ENCODE results near the gene SOX12. TPM values are rescaled to one million over a fixed set of nuclear protein-coding genes. Genes with fewer than 3 reads are reported as not detected.
"Not testable (repeated sequence)": the region's sequence is repeated elsewhere in the genome, so short reads cannot be mapped to it uniquely, and the experiment has no call there.

The SOX12 gene
- total and polyA plus RNA-seq, 3 donors from 2014 or later: 13.4 to 23.8 (median 19.2) TPM

- H3K27me3 ChIP-seq: no peaks in the 10 kb centered on the region
- peaks cover 8% of the 10 kb centered on the region for H3K4me1 ChIP-seq
- no peak overlapping the region for H3K27ac ChIP-seq
- no peak for DNase-seq
- 75 to 80% methylated on average over 10 of the region's 10 CpGs for WGBS, 2 donors
- no peaks in the 10 kb centered on the region for H3K9me3 ChIP-seq
- H3K36me3 ChIP-seq (ENCODE audit: low read depth, missing control alignments): no peaks in the 10 kb centered on the region
- intact Hi-C loops (cut with DNase I; ENCODE audit: low total_unique reads): no loop called here
- no peak overlapping the region for H3K4me3 ChIP-seq
- no peak for TF ChIP-seq CTCF (IDR thresholded peaks at IDR 0.05)
- TF ChIP-seq POLR2A (IDR thresholded peaks at IDR 0.05): no peak
These were observed 50.0 kb downstream of the SOX12 start for GRCh38 chr20:375265-375889.

- Histone ChIP-seq H3K27me3 (no peaks in the 10 kb centered on the region), H3K27ac (no peak overlapping the region), H3K9me3 (no peaks in the 10 kb centered on the region), H3K4me1 (peaks cover 8% of the 10 kb centered on the region), H3K36me3 (ENCODE audit: low read depth, missing control alignments) (no peaks in the 10 kb centered on the region), H3K4me3 (no peak overlapping the region)
- TF ChIP-seq CTCF (IDR thresholded peaks at IDR 0.05): no peak
- no peak for TF ChIP-seq POLR2A (IDR thresholded peaks at IDR 0.05)
- intact Hi-C loops (cut with DNase I; ENCODE audit: low total_unique reads): no loop called here
- no peak for DNase-seq
- WGBS, 2 donors: 27 to 55% methylated on average over 2 of the region's 2 CpGs
These were observed 50.7 kb downstream of the SOX12 start for GRCh38 chr20:376089-376488.

GRCh38 chr20:376750-377149, 51.4 kb downstream of the SOX12 start:
- peaks cover 6% of the 10 kb centered on the region for H3K4me1 ChIP-seq
- H3K27ac ChIP-seq: no peak overlapping the region
- no peak overlapping the region for H3K4me3 ChIP-seq
- H3K9me3 ChIP-seq: no peaks in the 10 kb centered on the region
- intact Hi-C loops (cut with DNase I; ENCODE audit: low total_unique reads): no loop called here
- WGBS, 2 donors: 67 to 90% methylated on average over 2 of the region's 2 CpGs
- TF ChIP-seq CTCF (IDR thresholded peaks at IDR 0.05): no peak
- TF ChIP-seq POLR2A (IDR thresholded peaks at IDR 0.05): no peak
- H3K36me3 ChIP-seq (ENCODE audit: low read depth, missing control alignments): no peaks in the 10 kb centered on the region
- H3K27me3 ChIP-seq: no peaks in the 10 kb centered on the region
- DNase-seq: no peak

GRCh38 chr20:377578-377977, 52.2 kb downstream of the SOX12 start:
- DNase-seq; H3K9me3 ChIP-seq; H3K27me3 ChIP-seq; H3K36me3 ChIP-seq (ENCODE audit: low read depth, missing control alignments); H3K27ac ChIP-seq; intact Hi-C loops (cut with DNase I; ENCODE audit: low total_unique reads); H3K4me3 ChIP-seq; H3K4me1 ChIP-seq: not testable (repeated sequence)
- 86 to 88% methylated on average over 12 of the region's 12 CpGs for WGBS, 2 donors

- H3K27me3 ChIP-seq: no peaks in the 10 kb centered on the region
- no peak for DNase-seq
- intact Hi-C loops (cut with DNase I; ENCODE audit: low total_unique reads): no loop called here
- H3K9me3 ChIP-seq: no peaks in the 10 kb centered on the region
- no peak overlapping the region for H3K27ac ChIP-seq
- TF ChIP-seq POLR2A (IDR thresholded peaks at IDR 0.05) (no peak), CTCF (IDR thresholded peaks at IDR 0.05) (no peak)
- no peaks in the 10 kb centered on the region for H3K36me3 ChIP-seq (ENCODE audit: low read depth, missing control alignments)
- H3K4me1 ChIP-seq: peaks cover 3% of the 10 kb centered on the region
- H3K4me3 ChIP-seq: no peak overlapping the region
- WGBS, 2 donors: 83 to 86% methylated on average over 5 of the region's 5 CpGs
These were observed 53.6 kb downstream of the SOX12 start for GRCh38 chr20:378961-379336.

Other genes with a start within 250 kb of the SOX12 start
- under 1 TPM in 1 of 2 donors, not detected in 1; 0.25 TPM for gene DEFB125, start 237.9 kb upstream of the SOX12 start, total RNA-seq
- gene DEFB125, start 237.9 kb upstream of the SOX12 start, polyA plus RNA-seq (ENCODE audit: insufficient read depth, low read depth, low replicate concordance): 0.67 TPM
- gene DEFB126, start 183.0 kb upstream of the SOX12 start, total RNA-seq: not detected
- not detected for gene DEFB126, start 183.0 kb upstream of the SOX12 start, polyA plus RNA-seq (ENCODE audit: insufficient read depth, low read depth, low replicate concordance)
- not detected for gene DEFB127, start 168.1 kb upstream of the SOX12 start, total RNA-seq
- gene DEFB127, start 168.1 kb upstream of the SOX12 start, polyA plus RNA-seq (ENCODE audit: insufficient read depth, low read depth, low replicate concordance): not detected
- not detected for gene DEFB128, start 135.8 kb upstream of the SOX12 start, total RNA-seq
- not detected for gene DEFB128, start 135.8 kb upstream of the SOX12 start, polyA plus RNA-seq (ENCODE audit: insufficient read depth, low read depth, low replicate concordance)
- not detected for gene DEFB129, start 98.3 kb upstream of the SOX12 start, total RNA-seq
- gene DEFB129, start 98.3 kb upstream of the SOX12 start, polyA plus RNA-seq (ENCODE audit: insufficient read depth, low read depth, low replicate concordance): not detected
- not detected for gene DEFB132, start 67.8 kb upstream of the SOX12 start, total RNA-seq
- gene DEFB132, start 67.8 kb upstream of the SOX12 start, polyA plus RNA-seq (ENCODE audit: insufficient read depth, low read depth, low replicate concordance): not detected
- 10 to 100 TPM; 16.7 to 32.0 TPM for gene C20orf96, start 34.8 kb upstream of the SOX12 start, total RNA-seq
- gene C20orf96, start 34.8 kb upstream of the SOX12 start, polyA plus RNA-seq (ENCODE audit: insufficient read depth, low read depth, low replicate concordance): 46.3 TPM
- gene ZCCHC3, start 28.0 kb upstream of the SOX12 start, total RNA-seq: 10 to 100 TPM; 29.1 to 34.9 TPM
- gene ZCCHC3, start 28.0 kb upstream of the SOX12 start, polyA plus RNA-seq (ENCODE audit: insufficient read depth, low read depth, low replicate concordance): 21.2 TPM
- gene NRSN2, start 21.6 kb downstream of the SOX12 start, total RNA-seq: 10 to 100 TPM; 62.4 to 79.0 TPM
- gene NRSN2, start 21.6 kb downstream of the SOX12 start, polyA plus RNA-seq (ENCODE audit: insufficient read depth, low read depth, low replicate concordance): 49.4 TPM
- 1 to 10 TPM; 2.9 to 3.6 TPM for gene TRIB3, start 55.2 kb downstream of the SOX12 start, total RNA-seq
- 2.8 TPM for gene TRIB3, start 55.2 kb downstream of the SOX12 start, polyA plus RNA-seq (ENCODE audit: insufficient read depth, low read depth, low replicate concordance)
- gene RBCK1, start 82.7 kb downstream of the SOX12 start, total RNA-seq: 10 to 100 TPM; 87.2 to 93.7 TPM
- gene RBCK1, start 82.7 kb downstream of the SOX12 start, polyA plus RNA-seq (ENCODE audit: insufficient read depth, low read depth, low replicate concordance): 77.8 TPM
- gene TBC1D20, start 137.0 kb downstream of the SOX12 start, total RNA-seq: 10 to 100 TPM; 45.7 to 52.6 TPM
- 43.5 TPM for gene TBC1D20, start 137.0 kb downstream of the SOX12 start, polyA plus RNA-seq (ENCODE audit: insufficient read depth, low read depth, low replicate concordance)
- gene CSNK2A1, start 218.2 kb downstream of the SOX12 start, total RNA-seq: 100 to 1,000 TPM; 143 to 172 TPM
- 192 TPM for gene CSNK2A1, start 218.2 kb downstream of the SOX12 start, polyA plus RNA-seq (ENCODE audit: insufficient read depth, low read depth, low replicate concordance)

Data from testis (tissue), 3 donors.